Measurements from ENCODE around the gene SESN1.

The SESN1 gene

DNA sequence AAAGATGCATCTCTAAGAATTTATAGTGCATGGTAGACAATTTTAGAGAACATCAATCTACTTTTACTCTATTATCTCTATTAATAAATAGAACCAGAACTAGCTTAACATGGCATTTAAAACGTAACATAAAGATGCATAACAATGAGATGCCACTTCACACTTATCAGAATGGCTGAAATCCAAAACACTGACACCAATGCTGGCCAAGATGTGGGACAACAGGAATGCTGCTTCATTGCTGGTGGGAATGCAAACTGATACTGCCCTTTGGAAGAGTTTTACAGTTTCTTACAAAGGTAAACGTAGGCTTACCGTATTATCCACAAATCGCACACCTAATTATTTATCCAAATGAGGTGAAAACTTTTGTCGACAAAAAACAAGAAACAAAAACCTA is 95.2 kb downstream of the SESN1 start:
- H3K9me3 ChIP-seq (ENCODE audit: control insufficient read depth, insufficient read depth, low read length): no peaks in the 10 kb centered on the region
- no peak overlapping the region for H3K27ac ChIP-seq (ENCODE audit: low read depth, low read length)
- H3K27me3 ChIP-seq (ENCODE audit: control insufficient read depth, insufficient read depth, low read length): no peaks in the 10 kb centered on the region

GRCh38 chr6:108998485-108998884 is 96.2 kb downstream of the SESN1 start:
- Histone ChIP-seq H3K36me3 (ENCODE audit: control insufficient read depth, insufficient read depth, low read length) (peaks cover 61% of the 10 kb centered on the region), H3K27ac (ENCODE audit: low read depth, low read length) (no peak overlapping the region), H3K27me3 (ENCODE audit: control insufficient read depth, insufficient read depth, low read length) (no peaks in the 10 kb centered on the region), H3K4me1 (ENCODE audit: control insufficient read depth, insufficient read depth, low read length) (no peaks in the 10 kb centered on the region; the same call in 1 of the 2 replicates), H3K9ac (ENCODE audit: low read depth, low read length) (no peak overlapping the region), H3K4me3 (ENCODE audit: low read depth, low read length) (no peak overlapping the region), H3K9me3 (ENCODE audit: control insufficient read depth, insufficient read depth, low read length) (no peaks in the 10 kb centered on the region)

More for the DNA sequence above, 95.2 kb downstream of the SESN1 start:
- H3K4me3 ChIP-seq (ENCODE audit: low read depth, low read length): no peak overlapping the region
- peaks cover 52% of the 10 kb centered on the region for H3K36me3 ChIP-seq (ENCODE audit: control insufficient read depth, insufficient read depth, low read length)
- no peak overlapping the region for H3K9ac ChIP-seq (ENCODE audit: low read depth, low read length)
- no peaks in the 10 kb centered on the region; the same call in 1 of the 2 replicates for H3K4me1 ChIP-seq (ENCODE audit: control insufficient read depth, insufficient read depth, low read length)

DNA sequence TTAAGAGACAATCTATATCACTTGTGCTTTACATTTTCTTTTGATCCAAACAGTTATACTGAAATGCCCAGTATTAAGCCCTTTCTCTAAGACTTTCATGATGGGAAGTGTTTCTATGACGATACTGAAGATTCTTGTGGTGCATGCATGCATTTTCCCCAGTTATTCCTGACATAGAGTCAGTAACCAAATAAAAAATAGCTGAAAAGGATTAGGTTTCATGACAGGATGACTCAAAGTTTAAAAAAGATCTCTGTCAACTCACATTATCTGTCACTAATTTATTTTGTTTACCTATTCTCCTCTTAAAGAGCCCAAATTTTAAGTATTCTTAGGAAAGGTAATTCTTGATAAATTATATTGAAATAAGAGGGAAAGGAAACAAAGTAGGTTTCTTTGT is 98.4 kb downstream of the SESN1 start:
- Histone ChIP-seq H3K9me3 (ENCODE audit: control insufficient read depth, insufficient read depth, low read length) (no peaks in the 10 kb centered on the region), H3K9ac (ENCODE audit: low read depth, low read length) (no peak overlapping the region), H3K27me3 (ENCODE audit: control insufficient read depth, insufficient read depth, low read length) (no peaks in the 10 kb centered on the region), H3K4me3 (ENCODE audit: low read depth, low read length) (no peak overlapping the region), H3K4me1 (ENCODE audit: control insufficient read depth, insufficient read depth, low read length) (no peaks in the 10 kb centered on the region; the same call in 1 of the 2 replicates), H3K36me3 (ENCODE audit: control insufficient read depth, insufficient read depth, low read length) (peaks cover 78% of the 10 kb centered on the region), H3K27ac (ENCODE audit: low read depth, low read length) (no peak overlapping the region)

- Histone ChIP-seq H3K36me3 (ENCODE audit: control insufficient read depth, insufficient read depth, low read length) (peaks cover 79% of the 10 kb centered on the region), H3K27me3 (ENCODE audit: control insufficient read depth, insufficient read depth, low read length) (no peaks in the 10 kb centered on the region)
Observed at GRCh38 chr6:108995296-108995695, 99.3 kb downstream of the SESN1 start.

GRCh38 chr6:108993876-108994275 is 100.8 kb downstream of the SESN1 start:
- Histone ChIP-seq H3K27ac (ENCODE audit: low read depth, low read length) (no peak overlapping the region), H3K9me3 (ENCODE audit: control insufficient read depth, insufficient read depth, low read length) (no peaks in the 10 kb centered on the region), H3K9ac (ENCODE audit: low read depth, low read length) (no peak overlapping the region), H3K27me3 (ENCODE audit: control insufficient read depth, insufficient read depth, low read length) (no peaks in the 10 kb centered on the region), H3K4me3 (ENCODE audit: low read depth, low read length) (no peak overlapping the region), H3K4me1 (ENCODE audit: control insufficient read depth, insufficient read depth, low read length) (no peaks in the 10 kb centered on the region; the same call in 1 of the 2 replicates), H3K36me3 (ENCODE audit: control insufficient read depth, insufficient read depth, low read length) (peaks cover 76% of the 10 kb centered on the region)

More at GRCh38 chr6:108995296-108995695, 99.3 kb downstream of the SESN1 start:
- no peaks in the 10 kb centered on the region for H3K9me3 ChIP-seq (ENCODE audit: control insufficient read depth, insufficient read depth, low read length)
- H3K27ac ChIP-seq (ENCODE audit: low read depth, low read length): no peak overlapping the region
- no peak overlapping the region for H3K4me3 ChIP-seq (ENCODE audit: low read depth, low read length)
- no peaks in the 10 kb centered on the region; the same call in 1 of the 2 replicates for H3K4me1 ChIP-seq (ENCODE audit: control insufficient read depth, insufficient read depth, low read length)
- H3K9ac ChIP-seq (ENCODE audit: low read depth, low read length): no peak overlapping the region

GRCh38 chr6:108989700-108990099 is 104.9 kb downstream of the SESN1 start:
- Histone ChIP-seq H3K36me3 (ENCODE audit: control insufficient read depth, insufficient read depth, low read length) (peaks cover 69% of the 10 kb centered on the region), H3K9me3 (ENCODE audit: control insufficient read depth, insufficient read depth, low read length) (no peaks in the 10 kb centered on the region), H3K9ac (ENCODE audit: low read depth, low read length) (no peak overlapping the region), H3K4me3 (ENCODE audit: low read depth, low read length) (no peak overlapping the region), H3K27ac (ENCODE audit: low read depth, low read length) (no peak overlapping the region), H3K27me3 (ENCODE audit: control insufficient read depth, insufficient read depth, low read length) (no peaks in the 10 kb centered on the region), H3K4me1 (ENCODE audit: control insufficient read depth, insufficient read depth, low read length) (no peaks in the 10 kb centered on the region)

DNA sequence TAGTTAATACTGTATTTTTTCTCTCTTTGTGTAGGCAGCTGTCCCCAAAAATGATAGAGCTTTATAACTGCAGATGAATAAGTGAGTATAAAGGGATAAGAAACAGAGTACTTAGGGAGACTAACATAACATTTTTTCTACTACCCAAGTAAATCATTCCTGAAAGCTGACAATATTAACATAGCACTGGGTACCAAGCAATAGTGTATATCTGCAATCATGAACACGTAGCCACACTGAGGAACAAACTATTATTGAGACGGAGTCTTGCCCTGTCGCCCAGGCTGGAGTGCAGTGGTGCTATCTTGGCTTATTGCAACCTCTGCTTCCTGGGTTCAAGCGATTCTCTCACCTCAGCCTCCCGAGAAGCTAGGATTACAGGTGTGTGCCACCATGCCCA is 105.9 kb downstream of the SESN1 start:
- peaks cover 64% of the 10 kb centered on the region for H3K36me3 ChIP-seq (ENCODE audit: control insufficient read depth, insufficient read depth, low read length)
- H3K27ac ChIP-seq (ENCODE audit: low read depth, low read length): no peak overlapping the region
- no peak overlapping the region for H3K4me3 ChIP-seq (ENCODE audit: low read depth, low read length)

DNA sequence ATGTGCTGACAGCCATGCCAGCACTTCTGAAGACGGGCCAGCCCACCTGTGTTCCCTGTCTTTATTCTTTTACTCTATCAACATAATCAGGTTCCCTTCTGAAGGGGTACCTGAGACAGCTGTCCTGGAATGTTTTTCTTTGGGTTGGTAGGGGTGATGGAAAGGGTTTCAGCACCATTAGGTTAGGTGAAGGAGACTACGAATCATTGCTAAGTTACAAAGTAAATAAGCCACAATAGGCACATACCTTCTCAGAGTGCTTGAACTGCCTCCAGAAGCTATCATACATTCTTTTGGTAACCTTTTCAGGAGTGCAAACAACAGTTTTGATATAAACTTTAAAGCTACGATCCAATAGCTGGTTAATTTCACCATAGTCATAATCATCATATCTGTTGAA is 106.3 kb downstream of the SESN1 start:
- Histone ChIP-seq H3K4me1 (ENCODE audit: control insufficient read depth, insufficient read depth, low read length) (no peaks in the 10 kb centered on the region), H3K27me3 (ENCODE audit: control insufficient read depth, insufficient read depth, low read length) (no peaks in the 10 kb centered on the region), H3K36me3 (ENCODE audit: control insufficient read depth, insufficient read depth, low read length) (peaks cover 60% of the 10 kb centered on the region), H3K4me3 (ENCODE audit: low read depth, low read length) (no peak overlapping the region), H3K27ac (ENCODE audit: low read depth, low read length) (no peak overlapping the region), H3K9ac (ENCODE audit: low read depth, low read length) (no peak overlapping the region), H3K9me3 (ENCODE audit: control insufficient read depth, insufficient read depth, low read length) (no peaks in the 10 kb centered on the region)

More for the DNA sequence above, 105.9 kb downstream of the SESN1 start:
- Histone ChIP-seq H3K27me3 (ENCODE audit: control insufficient read depth, insufficient read depth, low read length) (no peaks in the 10 kb centered on the region), H3K9ac (ENCODE audit: low read depth, low read length) (no peak overlapping the region), H3K4me1 (ENCODE audit: control insufficient read depth, insufficient read depth, low read length) (no peaks in the 10 kb centered on the region), H3K9me3 (ENCODE audit: control insufficient read depth, insufficient read depth, low read length) (no peaks in the 10 kb centered on the region)

DNA sequence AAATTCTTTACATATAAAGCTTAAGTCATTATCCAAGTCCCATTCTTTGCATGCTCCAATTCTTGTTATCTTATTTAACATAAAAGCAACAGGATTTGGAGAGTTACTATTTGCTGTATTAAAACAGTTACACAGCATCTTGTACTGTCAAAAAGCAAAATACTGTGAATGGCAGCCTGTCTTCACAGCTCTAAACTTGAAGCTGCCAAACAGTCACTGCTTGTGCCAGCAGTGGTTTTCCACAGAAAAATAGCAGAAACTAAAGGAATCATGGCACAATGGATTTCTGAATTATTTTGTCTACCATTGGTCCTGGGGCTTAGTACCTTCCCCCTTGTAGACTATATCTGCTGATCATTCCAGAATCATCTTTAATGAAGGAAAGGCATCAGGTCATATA is 107.5 kb downstream of the SESN1 start:
- no peaks in the 10 kb centered on the region for H3K4me1 ChIP-seq (ENCODE audit: control insufficient read depth, insufficient read depth, low read length)
- H3K9ac ChIP-seq (ENCODE audit: low read depth, low read length): no peak overlapping the region
- H3K4me3 ChIP-seq (ENCODE audit: low read depth, low read length): no peak overlapping the region
- H3K36me3 ChIP-seq (ENCODE audit: control insufficient read depth, insufficient read depth, low read length): peaks cover 49% of the 10 kb centered on the region
- H3K27me3 ChIP-seq (ENCODE audit: control insufficient read depth, insufficient read depth, low read length): no peaks in the 10 kb centered on the region
- no peak overlapping the region for H3K27ac ChIP-seq (ENCODE audit: low read depth, low read length)
- H3K9me3 ChIP-seq (ENCODE audit: control insufficient read depth, insufficient read depth, low read length): no peaks in the 10 kb centered on the region

GRCh38 chr6:108985301-108985700 is 109.3 kb downstream of the SESN1 start:
- no peak overlapping the region for H3K4me3 ChIP-seq (ENCODE audit: low read depth, low read length)
- H3K27ac ChIP-seq (ENCODE audit: low read depth, low read length): no peak overlapping the region
- H3K4me1 ChIP-seq (ENCODE audit: control insufficient read depth, insufficient read depth, low read length): no peaks in the 10 kb centered on the region
- H3K27me3 ChIP-seq (ENCODE audit: control insufficient read depth, insufficient read depth, low read length): no peaks in the 10 kb centered on the region
- H3K36me3 ChIP-seq (ENCODE audit: control insufficient read depth, insufficient read depth, low read length): peaks cover 31% of the 10 kb centered on the region
- H3K9ac ChIP-seq (ENCODE audit: low read depth, low read length): no peak overlapping the region
- H3K9me3 ChIP-seq (ENCODE audit: control insufficient read depth, insufficient read depth, low read length): no peaks in the 10 kb centered on the region

DNA sequence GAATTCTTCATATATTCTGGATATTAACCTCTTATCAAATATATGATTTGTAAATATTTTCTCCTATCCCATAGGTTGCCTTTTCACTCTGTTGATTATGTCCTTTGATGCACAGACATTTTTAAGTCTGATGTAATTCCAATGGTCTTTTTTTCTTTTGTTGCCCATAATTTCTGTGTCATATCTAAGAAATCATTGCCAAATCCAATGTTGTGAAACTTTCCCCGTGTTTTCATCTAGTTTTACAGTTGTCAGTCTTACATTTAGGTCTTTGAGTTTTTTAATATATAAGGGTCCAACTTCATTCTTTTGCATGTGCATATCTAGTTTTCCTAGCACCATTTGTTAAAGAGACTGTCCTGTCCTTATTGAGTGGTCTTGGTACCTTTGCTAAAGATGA is 111.5 kb downstream of the SESN1 start:
- Histone ChIP-seq H3K9ac (ENCODE audit: low read depth, low read length) (no peak overlapping the region), H3K27ac (ENCODE audit: low read depth, low read length) (no peak overlapping the region)

More for the DNA sequence above, 111.5 kb downstream of the SESN1 start:
- no peak overlapping the region for H3K4me3 ChIP-seq (ENCODE audit: low read depth, low read length)
- no peaks in the 10 kb centered on the region for H3K4me1 ChIP-seq (ENCODE audit: control insufficient read depth, insufficient read depth, low read length)
- peaks cover 13% of the 10 kb centered on the region for H3K36me3 ChIP-seq (ENCODE audit: control insufficient read depth, insufficient read depth, low read length)
- H3K27me3 ChIP-seq (ENCODE audit: control insufficient read depth, insufficient read depth, low read length): no peaks in the 10 kb centered on the region
- no peaks in the 10 kb centered on the region for H3K9me3 ChIP-seq (ENCODE audit: control insufficient read depth, insufficient read depth, low read length)
